ENCODE data around the gene TUBB4B.

GRCh38 chr9:137199411-137200121, 41.5 kb upstream of the TUBB4B start:
- TF ChIP-seq, protein P1, sequence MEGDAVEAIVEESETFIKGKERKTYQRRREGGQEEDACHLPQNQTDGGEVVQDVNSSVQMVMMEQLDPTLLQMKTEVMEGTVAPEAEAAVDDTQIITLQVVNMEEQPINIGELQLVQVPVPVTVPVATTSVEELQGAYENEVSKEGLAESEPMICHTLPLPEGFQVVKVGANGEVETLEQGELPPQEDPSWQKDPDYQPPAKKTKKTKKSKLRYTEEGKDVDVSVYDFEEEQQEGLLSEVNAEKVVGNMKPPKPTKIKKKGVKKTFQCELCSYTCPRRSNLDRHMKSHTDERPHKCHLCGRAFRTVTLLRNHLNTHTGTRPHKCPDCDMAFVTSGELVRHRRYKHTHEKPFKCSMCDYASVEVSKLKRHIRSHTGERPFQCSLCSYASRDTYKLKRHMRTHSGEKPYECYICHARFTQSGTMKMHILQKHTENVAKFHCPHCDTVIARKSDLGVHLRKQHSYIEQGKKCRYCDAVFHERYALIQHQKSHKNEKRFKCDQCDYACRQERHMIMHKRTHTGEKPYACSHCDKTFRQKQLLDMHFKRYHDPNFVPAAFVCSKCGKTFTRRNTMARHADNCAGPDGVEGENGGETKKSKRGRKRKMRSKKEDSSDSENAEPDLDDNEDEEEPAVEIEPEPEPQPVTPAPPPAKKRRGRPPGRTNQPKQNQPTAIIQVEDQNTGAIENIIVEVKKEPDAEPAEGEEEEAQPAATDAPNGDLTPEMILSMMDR (IDR thresholded peaks at IDR 0.05): no peak
- TF ChIP-seq EP300 (IDR thresholded peaks at IDR 0.05) (no peak), HMGXB4 (CRISPR knock-in tag; IDR thresholded peaks at IDR 0.05; ENCODE audit: borderline replicate concordance) (no peak), NPAS2 (CRISPR knock-in tag; IDR thresholded peaks at IDR 0.05; ENCODE audit: borderline replicate concordance) (no peak)

All from A549 (cell line).